HG03025 (cell line): ENCODE measurements around the gene LAMA3.

ENCODE experiments used
- ATAC-seq: cut with Tn5 transposase; IDR thresholded peaks from one replicate; pipeline ENCODE4 v1.9.1; 2021; ENCODE audit warnings: mild to moderate bottlenecking, moderate library complexity; ENCODE audit not compliant: unreplicated experiment, low FRiP score

The LAMA3 gene

DNA sequence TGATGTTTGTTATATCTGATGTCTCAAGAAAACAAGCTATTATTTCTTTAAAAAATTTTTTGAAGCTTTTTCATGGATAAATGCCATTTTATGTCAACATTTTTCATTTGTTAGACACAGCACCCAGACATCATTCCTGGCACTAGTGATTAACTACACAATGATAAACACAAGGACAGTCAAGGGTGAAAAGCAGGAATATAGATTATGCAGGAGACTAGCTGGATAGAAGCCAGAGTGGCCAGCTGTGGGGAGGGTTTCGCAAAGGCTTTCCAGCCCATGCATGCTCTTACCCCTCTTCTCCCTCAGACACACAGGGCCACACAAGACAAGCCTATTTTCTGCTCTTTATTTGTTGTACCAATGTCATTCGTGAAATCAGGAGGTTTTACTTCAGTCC lies 198.2 kb downstream of the LAMA3 start:
- no peak for ATAC-seq

DNA sequence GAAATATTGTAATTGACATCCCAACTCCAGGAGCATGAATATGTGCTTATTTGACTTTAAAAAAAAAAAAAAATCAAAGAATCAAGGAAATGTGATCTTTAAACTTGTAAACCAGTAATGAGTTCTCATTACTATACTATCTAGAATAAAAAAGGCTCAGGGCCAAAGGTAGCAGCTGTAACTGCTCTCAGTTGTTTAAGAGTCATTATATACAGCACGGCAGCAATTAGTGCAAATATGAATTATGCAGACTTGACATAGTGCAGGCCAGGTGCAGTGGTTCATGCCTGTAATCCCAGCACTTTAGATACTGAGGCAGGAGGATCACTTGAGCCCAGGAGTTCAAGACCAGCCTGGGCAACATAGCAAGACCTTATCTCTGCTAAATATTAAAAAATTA lies 199.6 kb downstream of the LAMA3 start:
- ATAC-seq: no peak

DNA sequence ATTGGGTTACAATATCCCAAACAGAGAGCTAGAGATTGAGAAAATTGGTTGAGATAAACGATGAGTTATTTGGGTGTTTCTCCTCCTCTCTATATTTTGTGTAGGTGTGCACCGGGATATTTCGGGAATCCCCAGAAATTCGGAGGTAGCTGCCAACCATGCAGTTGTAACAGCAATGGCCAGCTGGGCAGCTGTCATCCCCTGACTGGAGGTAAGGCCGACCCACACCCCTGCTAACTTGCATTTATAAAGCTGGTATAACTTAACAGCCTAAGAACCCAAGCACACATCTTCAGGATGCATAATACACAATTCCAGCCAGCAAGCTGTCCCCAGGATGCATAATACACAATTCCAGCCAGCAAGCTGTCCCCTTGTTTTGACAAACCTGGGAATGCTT lies 200.7 kb downstream of the LAMA3 start:
- ATAC-seq: no peak

DNA sequence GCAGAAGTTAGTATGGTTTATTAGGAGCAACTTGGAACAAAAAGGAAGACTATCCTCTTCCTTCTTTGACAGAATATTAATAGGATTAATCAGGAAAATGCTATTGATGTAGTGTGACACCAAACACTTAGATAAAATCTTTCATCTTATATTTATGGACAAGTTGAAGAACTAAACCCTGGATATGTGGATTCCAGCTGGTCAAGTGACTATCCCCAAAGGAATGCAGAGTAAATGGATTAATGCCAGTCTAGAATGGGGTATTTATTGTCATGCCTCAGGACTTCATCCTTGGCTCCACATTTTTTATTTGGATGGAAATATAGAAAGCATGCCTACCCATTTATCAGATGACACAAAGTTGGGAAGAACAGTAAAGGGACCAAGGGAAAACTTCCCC lies 201.3 kb downstream of the LAMA3 start:
- no peak for ATAC-seq

DNA sequence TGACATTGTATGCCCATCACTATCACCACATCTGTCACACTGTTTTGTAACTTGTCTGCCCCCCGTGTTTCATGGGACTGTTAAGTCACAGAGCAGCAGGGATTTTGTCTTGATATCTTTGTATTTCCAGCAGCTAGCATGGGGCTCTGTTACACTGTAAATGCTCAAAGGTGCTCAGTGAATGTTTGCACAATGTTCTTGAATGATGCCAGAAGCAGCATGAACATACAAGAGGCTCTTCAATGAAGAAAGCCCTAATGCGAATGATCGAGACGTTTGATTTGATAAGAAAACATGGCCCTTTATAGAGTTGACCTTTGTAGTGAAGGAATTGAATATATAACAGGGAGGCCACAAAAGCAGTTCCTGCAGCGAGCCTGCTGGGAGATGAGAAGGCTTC lies 204.4 kb downstream of the LAMA3 start:
- ATAC-seq: no peak

DNA sequence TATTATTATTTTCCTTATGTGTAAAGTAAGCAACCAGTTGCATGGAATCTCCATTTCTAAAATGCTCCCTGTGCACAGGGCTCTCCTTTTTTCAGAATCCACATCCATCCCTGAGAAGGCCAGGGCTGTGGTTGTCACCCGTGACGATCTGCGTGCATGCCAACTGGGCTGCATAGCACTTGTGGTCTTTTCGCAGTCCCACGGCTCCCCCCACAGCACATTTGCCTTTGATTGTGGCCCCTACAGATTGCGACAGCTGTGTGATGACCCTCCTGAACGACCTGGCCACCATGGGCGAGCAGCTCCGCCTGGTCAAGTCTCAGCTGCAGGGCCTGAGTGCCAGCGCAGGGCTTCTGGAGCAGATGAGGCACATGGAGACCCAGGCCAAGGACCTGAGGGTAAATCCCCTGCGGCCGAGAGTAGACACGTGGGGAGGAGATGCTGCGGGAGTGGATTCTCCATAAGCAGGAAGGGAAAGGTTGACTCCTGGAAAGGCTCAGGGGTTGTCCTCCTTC lies 205.5 kb downstream of the LAMA3 start:
- ATAC-seq: no peak

DNA sequence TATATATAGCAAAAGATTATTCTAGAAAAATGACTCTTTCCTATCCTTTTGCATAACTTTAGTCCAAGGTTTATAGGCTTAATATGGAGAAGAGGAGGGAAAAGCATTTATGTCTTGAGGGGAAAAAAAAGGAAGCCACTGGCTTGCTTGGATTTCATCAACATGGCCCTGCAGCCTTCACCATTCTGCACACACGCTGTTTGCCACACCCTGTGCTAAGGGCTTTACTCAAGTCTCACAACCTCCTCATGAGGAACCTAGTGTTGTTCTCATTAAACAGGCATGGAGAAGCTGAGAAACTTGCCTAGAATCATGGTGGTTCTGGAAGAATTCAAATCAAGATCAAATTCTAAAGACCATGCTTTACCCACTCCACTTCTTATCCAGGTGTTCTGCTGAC lies 208.0 kb downstream of the LAMA3 start:
- ATAC-seq: no peak

DNA sequence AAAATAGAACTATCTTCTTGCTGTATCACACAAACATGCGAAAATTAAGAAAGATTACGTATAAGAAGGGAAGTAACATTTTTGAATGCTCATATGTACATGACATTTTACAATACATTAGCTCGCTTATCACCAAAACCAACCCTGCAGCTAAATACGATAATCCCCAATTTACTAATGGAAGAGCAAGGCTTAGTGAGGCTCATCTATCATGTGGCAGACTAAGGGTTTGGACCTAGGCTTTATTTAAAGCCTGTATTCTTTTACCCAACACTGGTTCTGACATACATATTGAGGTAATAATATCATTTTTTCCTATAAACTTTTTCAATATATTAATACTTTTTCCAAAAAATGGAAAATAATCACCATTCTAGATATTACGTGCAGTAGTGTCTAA lies 208.5 kb downstream of the LAMA3 start:
- no peak for ATAC-seq

DNA sequence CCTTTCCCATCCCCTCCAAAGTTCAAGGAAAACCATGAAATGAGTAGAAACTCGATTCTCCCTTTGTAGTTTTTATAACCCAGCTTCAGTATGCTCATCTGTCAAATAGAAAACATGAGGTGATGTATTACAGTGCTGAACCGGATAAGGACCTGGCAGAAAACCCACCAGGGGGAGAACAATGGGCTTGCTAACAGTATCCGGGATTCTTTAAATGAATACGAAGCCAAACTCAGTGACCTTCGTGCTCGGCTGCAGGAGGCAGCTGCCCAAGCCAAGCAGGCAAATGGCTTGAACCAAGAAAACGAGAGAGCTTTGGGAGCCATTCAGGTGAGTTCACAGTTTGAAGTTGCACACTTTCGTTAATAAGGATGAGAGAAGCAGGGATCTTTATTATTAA lies 211.7 kb downstream of the LAMA3 start:
- no peak for ATAC-seq

DNA sequence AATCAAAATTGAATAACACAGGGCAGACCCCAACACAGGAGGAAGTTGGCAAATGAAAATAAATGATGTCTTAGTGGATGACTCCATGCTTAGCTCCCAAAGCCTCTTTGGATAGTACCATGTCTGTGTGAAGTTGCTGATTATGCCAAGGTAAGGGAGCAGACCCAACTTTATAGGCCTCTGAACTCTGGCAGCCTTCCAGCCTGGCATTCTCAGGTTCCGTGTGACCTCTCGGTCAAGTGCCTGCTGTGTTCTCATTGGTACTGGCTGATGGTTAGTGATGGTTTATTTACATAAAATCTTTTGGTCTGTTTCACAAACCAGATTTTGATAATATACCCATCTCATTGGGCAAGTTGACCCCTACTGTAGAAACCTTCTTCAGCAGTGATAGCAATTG lies 213.1 kb downstream of the LAMA3 start:
- ATAC-seq: no peak

DNA sequence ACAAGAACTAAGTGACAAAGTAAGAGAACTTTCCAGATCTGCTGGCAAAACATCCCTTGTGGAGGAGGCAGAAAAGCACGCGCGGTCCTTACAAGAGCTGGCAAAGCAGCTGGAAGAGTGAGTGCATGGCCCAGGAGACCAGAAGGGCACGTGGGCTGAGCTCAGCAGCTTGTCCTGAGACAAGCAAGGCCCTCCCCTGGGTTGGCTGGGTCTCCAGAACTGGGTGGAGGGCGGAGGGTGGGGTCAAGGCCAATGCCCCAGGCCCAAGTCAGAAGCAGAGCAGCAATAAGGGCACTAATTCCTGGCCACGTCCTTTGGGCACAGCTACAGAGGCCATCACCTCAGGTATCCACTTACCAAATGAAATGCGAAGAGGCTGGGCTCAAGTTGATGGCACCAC lies 214.7 kb downstream of the LAMA3 start:
- ATAC-seq: no peak

DNA sequence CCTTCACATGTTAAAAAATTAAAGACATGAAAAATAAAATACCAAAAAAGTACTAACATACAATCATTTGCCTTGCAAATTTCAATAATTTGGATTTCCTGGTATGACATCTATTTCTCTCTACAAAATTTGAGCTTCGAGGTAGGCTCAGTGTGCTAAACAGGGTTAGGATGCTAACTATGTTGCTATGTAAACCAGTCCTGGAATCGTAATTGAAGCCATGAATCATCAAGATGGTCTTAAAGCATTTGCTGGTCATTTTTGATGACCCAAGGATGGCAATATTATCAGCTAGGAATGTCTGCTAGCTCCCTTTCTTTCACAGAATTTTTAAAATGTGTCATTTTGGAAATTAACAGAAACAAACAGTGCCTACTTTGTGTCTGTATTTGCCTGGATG lies 217.4 kb downstream of the LAMA3 start:
- ATAC-seq: no peak

DNA sequence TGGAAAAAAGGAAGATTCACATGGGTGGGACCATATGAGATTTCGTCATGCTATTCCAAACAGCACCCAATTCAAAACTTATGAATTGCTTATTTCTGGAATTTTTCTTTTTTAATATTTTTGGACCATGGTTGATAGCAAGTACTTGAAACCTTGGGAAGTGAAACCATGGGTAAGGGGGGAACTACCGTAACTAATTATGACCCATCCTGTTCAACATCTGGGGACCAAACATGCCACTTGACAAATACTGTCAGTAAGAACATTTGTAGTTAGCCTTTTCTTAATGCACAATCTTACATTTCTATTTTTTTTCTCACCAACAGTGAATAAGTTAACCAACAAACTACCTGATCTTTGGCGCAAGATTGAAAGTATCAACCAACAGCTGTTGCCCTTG lies 219.6 kb downstream of the LAMA3 start:
- no peak for ATAC-seq

DNA sequence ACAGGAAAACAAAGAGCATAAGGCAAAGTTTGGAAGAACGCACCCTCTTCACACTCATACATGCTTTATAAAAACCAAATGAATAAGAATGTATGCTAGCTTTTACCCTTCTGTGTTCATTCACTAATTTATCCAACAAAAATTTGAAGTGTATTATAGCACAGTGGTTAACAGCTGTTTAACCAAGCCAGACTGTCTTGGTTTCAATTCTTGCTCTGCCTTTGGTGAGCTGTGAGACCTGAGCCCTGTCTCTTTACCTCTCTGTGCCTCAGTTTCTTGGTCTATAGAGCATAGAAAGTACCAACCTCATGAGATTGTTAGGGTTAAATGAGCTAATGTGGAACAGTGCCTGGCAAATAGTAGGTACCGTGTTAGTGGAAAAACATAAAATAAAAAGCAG lies 220.8 kb downstream of the LAMA3 start:
- ATAC-seq: no peak

DNA sequence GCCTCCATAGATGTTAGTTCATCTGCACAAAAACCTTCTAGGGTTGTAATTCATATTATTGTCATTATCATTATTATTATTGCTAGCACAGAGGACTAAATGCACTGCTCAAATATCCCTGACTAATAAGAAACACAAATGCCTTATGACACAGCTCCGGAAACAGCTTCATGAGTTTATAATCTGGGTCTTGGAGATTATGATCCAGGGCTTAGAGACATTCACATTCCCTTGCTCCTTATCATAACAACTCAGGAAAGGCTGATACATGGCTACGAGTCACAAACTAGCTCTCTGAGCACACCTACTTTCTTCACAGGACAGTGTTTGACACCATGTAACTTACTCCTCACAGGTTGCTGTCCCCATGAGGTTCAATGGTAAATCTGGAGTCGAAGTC lies 223.1 kb downstream of the LAMA3 start:
- ATAC-seq: no peak

DNA sequence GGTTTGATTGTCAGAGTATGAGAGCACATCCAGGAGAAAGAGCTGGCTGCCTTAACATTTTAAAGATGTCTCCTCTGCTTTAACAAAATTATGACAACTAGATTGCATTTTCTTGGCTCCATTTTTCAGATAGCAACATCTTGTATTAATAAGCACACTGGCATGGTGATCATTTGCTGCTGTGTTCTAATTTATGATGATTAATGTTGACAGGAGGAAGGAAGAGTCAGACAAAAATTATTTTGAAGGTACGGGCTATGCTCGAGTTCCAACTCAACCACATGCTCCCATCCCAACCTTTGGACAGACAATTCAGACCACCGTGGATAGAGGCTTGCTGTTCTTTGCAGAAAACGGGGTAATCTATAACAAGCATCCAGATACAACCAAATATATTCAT lies 227.1 kb downstream of the LAMA3 start:
- no peak for ATAC-seq

DNA sequence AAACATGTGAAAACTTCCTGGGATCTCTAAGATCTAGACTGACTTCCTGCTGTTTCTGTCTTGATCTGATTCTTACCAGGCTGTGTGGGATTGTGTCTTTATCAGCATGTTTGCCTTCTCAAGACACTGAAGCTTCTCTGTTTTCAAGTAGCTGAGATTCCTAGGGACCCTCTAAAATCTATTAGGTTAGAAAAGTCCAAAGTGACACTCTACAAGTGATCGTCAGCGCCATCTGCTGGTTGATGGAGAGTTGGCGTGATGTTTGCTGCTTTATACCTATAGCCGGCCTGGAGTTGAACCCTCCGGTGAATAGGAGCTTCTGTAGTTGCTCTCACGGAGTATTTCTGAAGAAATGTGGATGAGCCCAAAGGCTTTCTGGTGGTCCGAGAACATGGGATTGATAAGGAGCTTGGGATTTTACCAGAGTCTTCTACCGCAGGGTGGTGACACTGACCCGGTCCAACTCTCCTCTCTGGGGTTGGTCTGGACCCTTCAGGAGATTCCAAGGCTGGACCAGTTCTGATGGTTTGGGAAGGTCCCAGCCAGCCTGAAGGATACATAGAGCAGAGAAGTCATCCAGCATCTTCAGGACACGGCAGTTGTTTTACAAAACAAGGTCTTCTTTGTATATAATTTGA lies 229.3 kb downstream of the LAMA3 start:
- ATAC-seq: no peak

DNA sequence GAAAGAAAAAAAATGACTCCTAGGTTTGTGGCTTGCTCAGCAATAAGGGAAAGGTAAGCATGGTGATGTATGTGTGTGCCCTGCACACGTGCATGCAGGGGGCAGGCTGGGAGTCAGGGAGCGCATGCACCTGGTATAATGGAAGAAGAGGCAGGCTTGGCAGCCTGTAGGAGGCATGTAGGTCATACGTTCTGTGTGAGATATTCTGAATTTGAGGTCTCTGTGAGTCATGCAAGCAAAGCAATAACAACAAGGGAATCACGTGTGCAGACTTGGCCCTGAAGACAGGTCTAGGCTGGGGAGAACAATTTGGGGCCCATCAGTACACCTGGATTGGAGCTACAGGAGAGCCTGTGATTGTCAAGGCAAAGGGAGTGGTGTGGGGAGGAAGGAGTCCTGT lies 230.8 kb downstream of the LAMA3 start:
- no peak for ATAC-seq

DNA sequence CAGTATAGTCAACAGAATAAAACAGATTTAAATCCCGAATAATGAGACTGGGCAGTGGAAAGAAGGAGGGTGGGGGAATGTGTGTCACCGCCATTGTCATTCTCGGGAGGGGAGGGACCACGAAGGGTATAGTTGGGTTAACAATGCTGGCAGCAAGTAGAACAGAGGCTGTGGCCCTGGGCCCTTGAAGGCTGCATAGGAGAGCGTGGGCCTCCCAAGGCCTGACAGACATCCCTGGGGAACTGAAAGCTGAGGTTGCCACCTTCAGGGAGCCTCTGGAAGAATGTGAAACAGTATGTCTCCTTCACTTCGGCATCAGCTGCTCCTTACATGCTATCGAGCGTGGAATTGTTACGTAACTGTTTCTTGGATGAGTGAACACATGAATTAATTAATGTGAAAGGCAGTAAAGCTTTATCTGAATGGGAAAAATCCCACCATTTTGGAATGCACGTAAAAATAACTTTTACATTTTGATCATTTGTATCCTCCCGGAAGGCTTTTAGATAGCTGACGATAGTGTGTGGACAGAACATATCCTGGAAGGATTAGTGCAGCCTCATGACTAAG lies 232.5 kb downstream of the LAMA3 start:
- no peak for ATAC-seq

DNA sequence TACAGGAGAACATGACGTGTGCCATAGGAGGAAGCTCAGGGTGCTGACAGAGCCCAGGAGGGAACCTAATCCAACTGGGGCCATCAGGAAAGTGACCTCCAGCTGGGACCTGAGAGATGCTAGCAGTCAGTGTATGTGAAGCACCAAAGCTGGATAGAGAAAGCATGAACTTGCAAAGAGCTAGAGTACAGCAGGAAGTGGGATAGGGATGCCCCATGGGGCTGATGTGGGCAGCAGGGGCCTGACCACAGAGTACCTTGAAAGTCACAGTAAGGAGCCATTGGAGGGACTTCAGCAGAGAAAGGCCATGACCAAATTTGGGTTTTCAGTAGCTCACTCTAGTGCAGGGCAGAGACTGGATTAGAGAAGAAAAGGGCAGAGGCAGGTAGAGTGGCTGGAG lies 233.7 kb downstream of the LAMA3 start:
- ATAC-seq: no peak

DNA sequence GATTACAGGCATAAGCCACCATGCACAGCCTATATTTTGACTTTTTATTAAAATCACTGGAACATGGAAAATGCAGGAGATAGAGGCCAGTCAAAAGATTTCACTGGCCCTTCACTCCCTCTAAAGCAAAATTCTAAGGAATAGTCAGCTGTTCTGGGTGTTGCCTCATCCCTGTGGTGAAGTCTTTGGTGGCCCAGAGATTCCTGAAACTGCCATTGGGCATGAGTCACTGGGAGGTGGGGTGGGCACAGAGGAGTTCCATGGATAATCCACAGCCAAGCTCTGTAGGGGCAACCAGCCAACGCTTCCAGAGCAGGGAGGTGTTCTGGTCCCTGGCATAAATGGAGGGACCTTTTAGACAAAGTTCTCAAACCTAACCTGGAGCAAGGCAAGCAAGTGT lies 235.6 kb downstream of the LAMA3 start:
- no peak for ATAC-seq

DNA sequence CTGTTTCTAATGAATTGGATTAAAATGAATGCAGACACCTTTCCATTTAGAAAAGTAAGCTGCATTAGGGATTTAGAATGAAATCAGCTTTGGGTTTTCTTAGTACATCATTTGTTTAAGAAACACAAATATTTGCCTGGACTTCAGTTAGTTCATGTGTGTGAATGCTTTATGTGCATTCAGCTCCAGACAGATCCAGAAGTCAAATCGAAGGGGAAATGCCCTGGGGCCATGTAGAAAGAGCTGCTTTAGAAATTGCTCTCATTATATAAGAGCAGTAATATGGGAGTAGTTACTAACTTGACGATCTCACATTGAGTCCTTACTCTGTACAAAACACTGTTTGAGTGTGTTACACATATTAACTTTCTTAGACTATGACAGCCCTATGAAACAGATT lies 237.3 kb downstream of the LAMA3 start:
- no peak for ATAC-seq
